T-helper 1 cell (primary cell): ENCODE measurements around the gene MAML2.

Experiments
- DNase-seq, 5 donors: peaks; one replicate each; pipeline ENCODE4 v3.0.0-alpha.2; 2012 to 2020

The MAML2 gene

GRCh38 chr11:95994329-95994728, 348.7 kb downstream of the MAML2 start:
- DNase-seq = no peak

GRCh38 chr11:95993438-95994298, 349.3 kb downstream of the MAML2 start:
- DNase-seq = no peak

GRCh38 chr11:95991545-95991944, 351.4 kb downstream of the MAML2 start:
- DNase-seq = no peak

GRCh38 chr11:95991101-95991500, 351.9 kb downstream of the MAML2 start:
- DNase-seq = no peak

GRCh38 chr11:95989780-95990179, 353.2 kb downstream of the MAML2 start:
- no peak for DNase-seq

- DNase-seq = no peak
These were observed 353.9 kb downstream of the MAML2 start for GRCh38 chr11:95989076-95989605.

- DNase-seq = no peak
These were observed 357.7 kb downstream of the MAML2 start for GRCh38 chr11:95985174-95985808.

GRCh38 chr11:95984072-95984471, 358.9 kb downstream of the MAML2 start:
- no peak for DNase-seq

GRCh38 chr11:95977534-95978174, 365.3 kb downstream of the MAML2 start:
- DNase-seq = no peak

- DNase-seq = no peak
These were observed 366.4 kb downstream of the MAML2 start for GRCh38 chr11:95976550-95976949.

GRCh38 chr11:95975343-95975742, 367.7 kb downstream of the MAML2 start:
- no peak for DNase-seq

- DNase-seq = no peak
These were observed 370.9 kb downstream of the MAML2 start for GRCh38 chr11:95972060-95972459.

GRCh38 chr11:95968585-95968984, 374.4 kb downstream of the MAML2 start:
- DNase-seq = no peak

GRCh38 chr11:95964281-95964680, 378.7 kb downstream of the MAML2 start:
- no peak for DNase-seq

GRCh38 chr11:95961758-95962157, 381.2 kb downstream of the MAML2 start:
- DNase-seq = no peak

- DNase-seq = no peak
These were observed 392.1 kb downstream of the MAML2 start for GRCh38 chr11:95950905-95951304.

GRCh38 chr11:95948637-95949036, 394.4 kb downstream of the MAML2 start:
- no peak for DNase-seq

- no peak for DNase-seq
These were observed 398.4 kb downstream of the MAML2 start for GRCh38 chr11:95944623-95945022.

- no peak for DNase-seq
These were observed 399.4 kb downstream of the MAML2 start for GRCh38 chr11:95943546-95943945.

- no peak for DNase-seq
These were observed 403.9 kb downstream of the MAML2 start for GRCh38 chr11:95939091-95939490.

GRCh38 chr11:95937358-95937757, 405.6 kb downstream of the MAML2 start:
- DNase-seq = no peak

- DNase-seq = no peak
These were observed 409.4 kb downstream of the MAML2 start for GRCh38 chr11:95933594-95933993.

GRCh38 chr11:95931916-95932315, 411.1 kb downstream of the MAML2 start:
- DNase-seq = no peak

- DNase-seq = no peak
These were observed 412.0 kb downstream of the MAML2 start for GRCh38 chr11:95930948-95931347.
